B cell (primary cell): ENCODE results near the gene KIF1A. TPM values are rescaled to one million over a fixed set of nuclear protein-coding genes. Genes with fewer than 3 reads are reported as not detected.

Experiments used
- ATAC-seq: fragments of 200-7000 bp; cut with Tn5 transposase; one replicate; pipeline ENCODE4 v1.10.0; 2021; ENCODE audit warnings: low read depth, mild to moderate bottlenecking, moderate number of reproducible peaks, moderate library complexity
- CTCF ChIA-PET: fragments of 350-600 bp; sonication (Branson Sonifier 250); formaldehyde crosslinking; loops from one replicate; lab custom pipeline; 2021; ENCODE audit warnings: antibody characterized with exemption, inconsistent platforms; lab: Charles Lee
- POLR2A ChIA-PET: fragments of 350-600 bp; sonication (Branson Sonifier 250); formaldehyde crosslinking; loops from one replicate; lab custom pipeline; 2021; ENCODE audit warnings: antibody characterized with exemption; lab: Charles Lee
- DNase-seq: peaks from one replicate; pipeline ENCODE4 v3.0.0; 2013
- H2AFZ ChIP-seq: 2 replicates; pipeline ENCODE4 v1.6.1; 2012; ENCODE audit warnings: mild to moderate bottlenecking, low read depth, low read length; ENCODE audit not compliant: insufficient read depth, poor library complexity, severe bottlenecking
- H3K27ac ChIP-seq, 2 donors: 1 replicate in 1 of 2; 2 replicates in 1 of 2; pipeline ENCODE4 v1.5.1; 2012 to 2013; ENCODE audit warnings: low read length in 2 of 2, mild to moderate bottlenecking in 2 of 2, moderate library complexity in 1 of 2
- H3K27me3 ChIP-seq, 4 experiments: fragments of 200-600 bp in 1 of 4; sonication (generic) in 1 of 4; replicated peaks in 1 of 4; 1 replicate in 2 of 4; 2 replicates in 2 of 4; pipeline versions ENCODE4 v1.6.1 to v1.7.0; 2013 to 2016; ENCODE audit warnings: low read length in 3 of 4, mild to moderate bottlenecking in 2 of 4, mixed read lengths in 1 of 4, moderate library complexity in 1 of 4; ENCODE audit not compliant: insufficient read depth in 4 of 4, control insufficient read depth in 3 of 4; ENCODE audit errors: control extremely low read depth in 1 of 4
- H3K36me3 ChIP-seq, 2 experiments: replicated peaks in 1 of 2; 1 replicate in 1 of 2; 2 replicates in 1 of 2; pipeline versions ENCODE4 v1.6.1 to v1.7.1; 2013; ENCODE audit warnings: low read length in 1 of 2; ENCODE audit not compliant: insufficient read depth in 2 of 2, control insufficient read depth in 1 of 2; ENCODE audit errors: control extremely low read depth in 1 of 2, extremely low read depth in 1 of 2
- H3K4me1 ChIP-seq, 2 donors: fragments of 200-600 bp in 1 of 2; sonication (generic) in 1 of 2; 1 replicate in 1 of 2; 2 replicates in 1 of 2; pipeline versions ENCODE4 v1.5.1 to v1.6.1; 2013 to 2017; ENCODE audit warnings: low read length in 2 of 2; ENCODE audit not compliant: control insufficient read depth in 2 of 2, insufficient read depth in 2 of 2
- H3K4me2 ChIP-seq: replicated peaks from 2 replicates; pipeline ENCODE3; 2012; ENCODE audit warnings: mild to moderate bottlenecking, low read depth, low read length; ENCODE audit not compliant: poor library complexity, severe bottlenecking
- H3K4me3 ChIP-seq, 5 experiments: fragments of 200-600 bp in 1 of 5; sonication (generic) in 1 of 5; 1 replicate in 3 of 5; 2 replicates in 2 of 5; pipeline versions ENCODE4 v1.5.1 to v1.7.0; 2011 to 2016; ENCODE audit warnings: low read length in 4 of 5, mild to moderate bottlenecking in 4 of 5, low read depth in 2 of 5, control low read depth in 1 of 5, moderate library complexity in 1 of 5; ENCODE audit not compliant: insufficient read depth in 1 of 5; ENCODE audit errors: control extremely low read depth in 1 of 5, extremely low read depth in 1 of 5
- H3K79me2 ChIP-seq: fragments of 200-600 bp; sonication (generic); one replicate; pipeline ENCODE4 v1.6.0; 2016; ENCODE audit warnings: low read length; ENCODE audit not compliant: control insufficient read depth, insufficient read depth
- H3K9ac ChIP-seq: fragments of 200-600 bp; sonication (generic); 2 replicates; pipeline ENCODE4 v1.6.1; 2017; ENCODE audit warnings: mild to moderate bottlenecking, low read length, moderate library complexity
- H3K9me3 ChIP-seq, 3 donors: one replicate each; pipeline versions ENCODE4 v1.6.1 to v1.7.1; 2013; ENCODE audit warnings: low read length in 2 of 3; ENCODE audit not compliant: control insufficient read depth in 2 of 3, insufficient read depth in 1 of 3; ENCODE audit errors: control extremely low read depth in 1 of 3
- H4K20me1 ChIP-seq: 2 replicates; pipeline ENCODE4 v1.6.0; 2012; ENCODE audit warnings: mild to moderate bottlenecking, low read length; ENCODE audit not compliant: insufficient read depth, control insufficient read depth, poor library complexity, severe bottlenecking
- H3K27ac Mint-ChIP-seq: one replicate; pipeline ENCODE4 v1.8.0; 2021; ENCODE audit warnings: mixed read lengths
- H3K27me3 Mint-ChIP-seq: one replicate; pipeline ENCODE4 v1.8.0; 2021; ENCODE audit warnings: mixed read lengths
- H3K4me1 Mint-ChIP-seq: one replicate; pipeline ENCODE4 v1.8.0; 2021; ENCODE audit warnings: mixed read lengths
- H3K4me3 Mint-ChIP-seq: one replicate; pipeline ENCODE4 v1.8.0; 2021; ENCODE audit warnings: mixed read lengths
- H3K9me3 Mint-ChIP-seq: one replicate; pipeline ENCODE4 v1.8.0; 2022; ENCODE audit warnings: mixed read lengths; ENCODE audit not compliant: insufficient read depth
- EZH2 ChIP-seq: IDR thresholded peaks from 2 replicates; pipeline ENCODE4 v1.6.1; 2012; ENCODE audit warnings: borderline replicate concordance, low read depth, mild to moderate bottlenecking, moderate library complexity, low read length; ENCODE audit not compliant: insufficient read depth, poor library complexity, severe bottlenecking
- WGBS: methylation state at CpG from one replicate; pipeline ENCODE4 v1.1.5; 2013; ENCODE audit warnings: missing lambda C conversion rate; ENCODE audit not compliant: insufficient coverage; 5-methylcytosine and 5-hydroxymethylcytosine counted together
- intact Hi-C: fragments of 100-400 bp; cut with micrococcal nuclease; formaldehyde crosslinking; loops from one replicate; pipeline ENCODE4 v1.10.0; 2022
- polyA plus RNA-seq: library from polyadenylated mRNA; depleted of rRNA; stranded (reverse); fragments of >200 nt; gene quantifications from 2 replicates; pipeline ENCODE4 v1.2.3, GENCODE V29; 2012
- total RNA-seq, 2 donors: library from RNA; stranded (reverse); fragments of 120-200 nt in 1 of 2; gene quantifications; 1 replicate in 1 of 2; 2 replicates in 1 of 2; pipeline versions ENCODE4 v1.2.3 to v1.2.4, GENCODE V29; 2013 to 2022
- TF ChIP-seq, protein P1 (sequence below): fragments of 200-600 bp; IDR thresholded peaks from one replicate; pipeline ENCODE4 v1.8.0; 2022; ENCODE audit warnings: antibody characterized with exemption, mild to moderate bottlenecking

Gene KIF1A
- total and polyA plus RNA-seq, 2 donors (not counting 1 experiment from before 2014, with no cell fraction given) = not detected

DNA sequence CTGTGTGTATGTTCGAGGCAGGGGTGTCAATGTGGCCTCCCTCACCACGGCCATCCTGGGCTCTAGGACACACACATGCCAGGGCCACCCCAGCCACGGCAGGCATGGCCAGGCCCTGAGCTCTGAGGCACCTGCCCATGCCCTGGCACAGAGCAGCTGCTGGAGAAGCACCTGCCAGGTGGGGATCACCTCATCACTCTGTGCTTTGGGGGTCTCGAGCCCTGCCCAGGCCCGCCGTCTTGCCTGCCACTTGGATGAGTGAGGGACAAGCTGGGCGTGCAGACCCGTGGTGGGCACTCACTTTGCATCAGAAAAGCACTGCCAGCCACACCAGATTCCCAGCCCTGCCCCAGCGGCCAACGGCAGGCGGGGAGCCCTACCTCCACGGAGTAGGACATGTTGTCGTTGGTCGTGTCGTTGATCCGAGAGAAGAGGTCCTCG, 33.1 kb downstream of the KIF1A start:
- H3K27ac ChIP-seq = no peak overlapping the region
- ChIA-PET CTCF (no interaction called here), POLR2A (no interaction called here)
- no peak overlapping the region for H3K27ac Mint-ChIP-seq
- no peak overlapping the region for H2AFZ ChIP-seq
- intact Hi-C loops = no loop called here
- no peak overlapping the region for H3K4me3 Mint-ChIP-seq
- no peaks in the 10 kb centered on the region for H3K4me1 ChIP-seq
- H3K4me2 ChIP-seq = no peak overlapping the region
- DNase-seq = no peak
- no peaks in the 10 kb centered on the region for H3K36me3 ChIP-seq
- no peak for ATAC-seq
- H3K4me3 ChIP-seq = no peak overlapping the region
- peaks cover 8% of the 10 kb centered on the region for H3K27me3 Mint-ChIP-seq
- H3K4me1 Mint-ChIP-seq = no peaks in the 10 kb centered on the region
- peaks cover 0 to 9% (median 0%) of the 10 kb centered on the region in 3 donors for H3K9me3 ChIP-seq
- no peaks in the 10 kb centered on the region for H3K79me2 ChIP-seq
- H4K20me1 ChIP-seq = no peaks in the 10 kb centered on the region
- 92% methylated on average over 17 of the region's 17 CpGs for WGBS
- no peak overlapping the region for H3K9ac ChIP-seq
- H3K9me3 Mint-ChIP-seq = no peaks in the 10 kb centered on the region
- no peaks in the 10 kb centered on the region for H3K27me3 ChIP-seq
- TF ChIP-seq EZH2 = no peak
- TF ChIP-seq, protein P1, sequence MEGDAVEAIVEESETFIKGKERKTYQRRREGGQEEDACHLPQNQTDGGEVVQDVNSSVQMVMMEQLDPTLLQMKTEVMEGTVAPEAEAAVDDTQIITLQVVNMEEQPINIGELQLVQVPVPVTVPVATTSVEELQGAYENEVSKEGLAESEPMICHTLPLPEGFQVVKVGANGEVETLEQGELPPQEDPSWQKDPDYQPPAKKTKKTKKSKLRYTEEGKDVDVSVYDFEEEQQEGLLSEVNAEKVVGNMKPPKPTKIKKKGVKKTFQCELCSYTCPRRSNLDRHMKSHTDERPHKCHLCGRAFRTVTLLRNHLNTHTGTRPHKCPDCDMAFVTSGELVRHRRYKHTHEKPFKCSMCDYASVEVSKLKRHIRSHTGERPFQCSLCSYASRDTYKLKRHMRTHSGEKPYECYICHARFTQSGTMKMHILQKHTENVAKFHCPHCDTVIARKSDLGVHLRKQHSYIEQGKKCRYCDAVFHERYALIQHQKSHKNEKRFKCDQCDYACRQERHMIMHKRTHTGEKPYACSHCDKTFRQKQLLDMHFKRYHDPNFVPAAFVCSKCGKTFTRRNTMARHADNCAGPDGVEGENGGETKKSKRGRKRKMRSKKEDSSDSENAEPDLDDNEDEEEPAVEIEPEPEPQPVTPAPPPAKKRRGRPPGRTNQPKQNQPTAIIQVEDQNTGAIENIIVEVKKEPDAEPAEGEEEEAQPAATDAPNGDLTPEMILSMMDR = no peak

DNA sequence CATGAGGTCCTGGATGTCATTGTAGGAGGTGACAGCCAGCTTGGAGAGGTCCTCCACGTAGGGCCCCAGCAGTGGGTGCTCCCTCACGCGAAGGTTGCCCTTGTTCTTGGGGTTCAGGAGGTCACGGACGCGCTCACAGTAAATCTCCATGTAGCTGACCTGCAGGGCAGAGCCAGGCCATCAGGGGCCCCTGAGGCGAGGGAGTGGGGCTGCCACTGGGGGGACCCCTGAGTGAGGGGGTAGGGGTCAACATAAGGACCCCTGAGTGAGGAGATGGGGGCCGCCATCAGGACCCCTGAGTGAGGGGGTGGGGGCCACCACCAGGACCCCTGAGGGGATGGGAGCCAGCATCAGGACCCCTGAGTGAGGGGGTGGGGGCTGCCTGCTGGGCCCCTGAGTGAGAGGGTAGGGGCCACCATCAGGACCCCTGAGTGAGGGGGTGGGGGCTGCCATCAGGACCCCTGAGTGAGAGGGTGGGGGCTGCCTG, 33.6 kb downstream of the KIF1A start:
- no peaks in the 10 kb centered on the region for H4K20me1 ChIP-seq
- H3K9me3 Mint-ChIP-seq = no peaks in the 10 kb centered on the region
- H3K36me3 ChIP-seq = no peaks in the 10 kb centered on the region
- no peak overlapping the region for H3K4me2 ChIP-seq
- DNase-seq = no peak
- POLR2A ChIA-PET = no interaction called here
- H3K4me3 Mint-ChIP-seq = no peak overlapping the region
- no peak overlapping the region for H3K9ac ChIP-seq
- peaks cover 8% of the 10 kb centered on the region for H3K27me3 Mint-ChIP-seq
- no peak for TF ChIP-seq EZH2
- TF ChIP-seq, protein P1 = no peak
- H3K9me3 ChIP-seq = peaks cover 0 to 14% (median 0%) of the 10 kb centered on the region in 3 donors
- ATAC-seq = no peak
- H3K27me3 ChIP-seq = no peaks in the 10 kb centered on the region
- intact Hi-C loops = no loop called here
- no peaks in the 10 kb centered on the region for H3K79me2 ChIP-seq
- 74% methylated on average over 4 of the region's 8 CpGs for WGBS
- H2AFZ ChIP-seq = no peak overlapping the region
- CTCF ChIA-PET = no interaction called here
- no peak overlapping the region for H3K27ac ChIP-seq
- no peak overlapping the region for H3K27ac Mint-ChIP-seq
- H3K4me1 Mint-ChIP-seq = no peaks in the 10 kb centered on the region
- H3K4me3 ChIP-seq = no peak overlapping the region
- no peaks in the 10 kb centered on the region for H3K4me1 ChIP-seq
